ENCODE results near the gene MIGA2. TPM values are rescaled to one million over a fixed set of nuclear protein-coding genes. Genes with fewer than 3 reads are reported as not detected.
"Not testable (repeated sequence)": the region's sequence is repeated elsewhere in the genome, so short reads cannot be mapped to it uniquely, and the experiment has no call there.

Gene MIGA2
- total RNA-seq, 2 experiments from 2014 or later, result 34.6 to 35.8 TPM

- no peak for DNase-seq
- Mint-ChIP-seq H3K4me3 (no peak overlapping the region), H3K27me3 (no peaks in the 10 kb centered on the region), H3K27ac (no peak overlapping the region), H3K4me1 (ENCODE audit: low read depth) (peaks cover 16% of the 10 kb centered on the region), H3K9me3 (no peaks in the 10 kb centered on the region), H3K36me3 (ENCODE audit: low read depth) (no peaks in the 10 kb centered on the region)
- ChIA-PET CTCF (interaction anchor here (0.7 to 1.5 kb wide), 2 partner anchors 99 to 214 kb away, joined by 3 to 4 read pairs; partner anchors contain the start of gene ENDOG), POLR2A (interaction anchor here (1.6 kb wide), 1 partner anchor 10 kb away, joined by 6 read pairs; no protein-coding TSS in a partner anchor)
- intact Hi-C loops (cut with micrococcal nuclease), result no loop called here
- ATAC-seq, result no peak
- TF ChIP-seq CTCF (IDR thresholded peaks at IDR 0.05), result no peak
Measured at GRCh38 chr9:129032541-129033159, 3.8 kb upstream of the MIGA2 start.

- Mint-ChIP-seq H3K27me3 (no peaks in the 10 kb centered on the region), H3K4me1 (ENCODE audit: low read depth) (peaks cover 22% of the 10 kb centered on the region), H3K9me3 (no peaks in the 10 kb centered on the region), H3K36me3 (ENCODE audit: low read depth) (no peaks in the 10 kb centered on the region), H3K4me3 (no peak overlapping the region), H3K27ac (no peak overlapping the region)
- ChIA-PET POLR2A (interaction anchor here (1.6 kb wide), 1 partner anchor 10 kb away, joined by 6 read pairs; no protein-coding TSS in a partner anchor), CTCF (interaction anchor here (1.5 kb wide), 1 partner anchor 98 kb away, joined by 4 read pairs; no protein-coding TSS in a partner anchor)
- no peak for TF ChIP-seq CTCF (IDR thresholded peaks at IDR 0.05)
- ATAC-seq (no peak), DNase-seq (no peak)
- intact Hi-C loops (cut with micrococcal nuclease), result no loop called here
Measured at GRCh38 chr9:129033216-129033615, 3.2 kb upstream of the MIGA2 start.

- POLR2A ChIA-PET; DNase-seq; H3K9me3 Mint-ChIP-seq; H3K36me3 Mint-ChIP-seq (ENCODE audit: low read depth); H3K27me3 Mint-ChIP-seq; intact Hi-C loops (cut with micrococcal nuclease): not testable (repeated sequence)
- peak overlapping the region; percentile 86 for H3K4me3 Mint-ChIP-seq
- peak; percentile 3 for ATAC-seq
- H3K27ac Mint-ChIP-seq, result peak overlapping the region; percentile 79
- H3K4me1 Mint-ChIP-seq (ENCODE audit: low read depth), result peaks cover 29% of the 10 kb centered on the region
- CTCF ChIA-PET, result interaction anchor here (0.9 to 1.4 kb wide), 2 partner anchors 9 to 96 kb away, joined by 3 to 4 read pairs; no protein-coding TSS in a partner anchor
Measured at GRCh38 chr9:129035838-129036237, 588 bp upstream of the MIGA2 start.

GRCh38 chr9:129036923-129037766 is 719 bp downstream of the MIGA2 start:
- H3K4me1 Mint-ChIP-seq (ENCODE audit: low read depth), result peaks cover 29% of the 10 kb centered on the region
- CTCF ChIA-PET, result interaction anchor here (0.9 to 1.2 kb wide), 3 partner anchors 9 to 94 kb away, joined by 3 read pairs; partner anchors contain the start of gene SH3GLB2
- intact Hi-C loops (cut with micrococcal nuclease), result no loop called here
- ATAC-seq (no peak), DNase-seq (peak; percentile 17)
- H3K9me3 Mint-ChIP-seq, result no peaks in the 10 kb centered on the region
- peak overlapping the region; percentile 86 for H3K4me3 Mint-ChIP-seq
- no peak for TF ChIP-seq CTCF (IDR thresholded peaks at IDR 0.05)
- H3K27me3 Mint-ChIP-seq, result no peaks in the 10 kb centered on the region
- peaks cover 3% of the 10 kb centered on the region for H3K36me3 Mint-ChIP-seq (ENCODE audit: low read depth)
- POLR2A ChIA-PET, result interaction anchor here (0.9 kb wide), 1 partner anchor 48 kb away, joined by 3 read pairs; no protein-coding TSS in a partner anchor
- peak overlapping the region; percentile 82 for H3K27ac Mint-ChIP-seq

- Mint-ChIP-seq H3K27ac (no peak overlapping the region), H3K36me3 (ENCODE audit: low read depth) (peaks cover 7% of the 10 kb centered on the region), H3K4me1 (ENCODE audit: low read depth) (peaks cover 29% of the 10 kb centered on the region), H3K27me3 (no peaks in the 10 kb centered on the region), H3K4me3 (peak overlapping the region; percentile 86), H3K9me3 (no peaks in the 10 kb centered on the region)
- intact Hi-C loops (cut with micrococcal nuclease), result no loop called here
- POLR2A ChIA-PET, result interaction anchor here (0.9 kb wide), 1 partner anchor 48 kb away, joined by 3 read pairs; no protein-coding TSS in a partner anchor
- CTCF ChIA-PET, result interaction anchor here (0.9 to 1.2 kb wide), 2 partner anchors 10 to 17 kb away, joined by 3 read pairs; partner anchors contain the start of gene SH3GLB2
- ATAC-seq (no peak), DNase-seq (no peak)
- TF ChIP-seq CTCF (IDR thresholded peaks at IDR 0.05), result no peak
Measured at GRCh38 chr9:129037767-129038098, 1.3 kb downstream of the MIGA2 start.
